Hematopoietic multipotent progenitor cell treated with erythropoietin and hydrocortisone succinate and interleukin-3 and kit ligand, for 8 days (in vitro differentiated cells): ENCODE measurements around the gene SLC9A2.

ENCODE experiments used
- DNase-seq: peaks from one replicate; pipeline ENCODE4 v3.0.0-alpha.2; 2015

The SLC9A2 gene

DNA sequence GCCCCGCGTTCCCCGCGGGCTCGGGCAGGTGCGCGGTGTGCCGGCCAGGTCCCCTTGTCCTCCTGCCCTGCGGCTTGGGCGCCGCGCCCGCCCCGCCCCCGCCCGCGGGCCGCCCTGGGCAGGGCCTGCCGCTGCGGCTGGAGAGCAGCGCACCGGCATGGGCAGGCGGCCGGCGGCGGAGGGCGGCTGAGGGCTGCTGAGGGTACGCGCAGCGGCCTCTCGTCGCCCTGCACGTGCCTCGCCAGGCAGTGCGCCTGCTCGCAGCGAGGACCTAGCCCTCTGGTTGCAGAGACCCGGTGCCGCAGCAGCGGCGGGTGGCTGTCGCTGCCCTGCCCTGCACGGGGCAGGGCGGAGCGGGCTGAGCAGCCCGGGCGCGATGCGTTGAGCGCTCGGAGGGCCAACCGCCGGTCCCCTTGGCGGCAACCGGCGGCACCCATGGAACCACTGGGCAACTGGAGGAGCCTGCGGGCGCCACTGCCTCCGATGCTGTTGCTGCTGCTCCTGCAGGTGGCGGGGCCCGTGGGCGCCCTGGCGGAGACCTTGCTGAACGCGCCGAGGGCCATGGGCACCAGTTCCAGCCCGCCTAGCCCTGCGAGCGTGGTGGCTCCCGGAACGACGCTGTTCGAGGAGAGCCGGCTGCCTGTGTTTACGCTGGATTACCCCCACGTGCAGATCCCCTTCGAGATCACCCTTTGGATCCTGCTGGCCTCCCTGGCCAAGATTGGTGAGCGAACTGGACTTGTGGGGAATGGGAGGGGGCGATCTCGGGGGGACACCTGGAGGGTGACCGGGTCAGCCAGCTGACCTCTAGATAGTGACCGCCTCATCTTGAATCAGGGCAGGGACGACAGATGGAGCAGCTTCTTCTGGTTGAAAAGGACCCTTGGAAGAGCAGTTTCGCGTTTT lies at the start of gene SLC9A2:
Gene SLC9A2, plus strand, starts transcription at position 140 of the 906 bp plus-strand sequence. Its CDS starts 296 bp downstream, at position 436.
- peak; percentile 39 for DNase-seq

- no peak for DNase-seq
Observed at GRCh38 chr2:102575888-102576287, 43.5 kb upstream of the SLC9A2 start.

DNA sequence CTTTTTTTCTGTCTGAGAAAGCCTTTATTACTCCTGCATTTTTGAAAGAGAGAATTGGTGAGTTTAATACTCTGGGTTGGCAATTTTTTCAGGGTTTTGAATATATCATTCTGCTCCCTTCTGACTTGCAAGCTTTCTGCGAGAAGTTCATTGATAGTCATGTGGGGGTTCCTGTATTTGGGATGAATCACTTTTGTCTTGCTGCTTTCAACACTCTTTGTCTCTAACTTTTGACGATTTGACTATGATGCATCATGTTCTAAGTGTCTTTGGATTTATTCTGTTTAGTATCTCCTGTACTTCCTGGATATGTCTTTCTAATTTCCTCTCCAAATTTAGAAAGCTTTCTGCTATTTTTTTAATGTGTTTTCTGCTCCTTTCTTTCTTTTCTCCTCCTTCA lies 41.0 kb upstream of the SLC9A2 start:
- no peak for DNase-seq

GRCh38 chr2:102581911-102582310 lies 37.4 kb upstream of the SLC9A2 start:
- no peak for DNase-seq

DNA sequence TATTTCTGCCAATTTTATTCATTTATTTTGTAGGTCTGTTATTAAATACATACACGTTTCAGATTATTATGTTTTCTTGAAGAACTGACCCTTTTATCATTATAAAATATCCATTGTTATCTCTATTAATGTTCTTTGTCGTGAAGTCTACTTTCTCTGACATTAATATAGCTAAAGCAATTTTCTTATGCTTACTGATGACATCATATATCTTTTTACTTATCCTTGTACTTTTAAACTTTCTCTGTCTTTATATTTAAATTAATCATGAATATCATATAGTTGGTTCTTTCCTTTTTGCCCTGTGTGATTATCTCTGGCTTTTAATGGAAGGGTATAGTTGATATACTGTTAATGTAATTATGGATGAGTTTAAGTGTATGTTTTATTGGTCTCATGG lies 36.5 kb upstream of the SLC9A2 start:
- no peak for DNase-seq

DNA sequence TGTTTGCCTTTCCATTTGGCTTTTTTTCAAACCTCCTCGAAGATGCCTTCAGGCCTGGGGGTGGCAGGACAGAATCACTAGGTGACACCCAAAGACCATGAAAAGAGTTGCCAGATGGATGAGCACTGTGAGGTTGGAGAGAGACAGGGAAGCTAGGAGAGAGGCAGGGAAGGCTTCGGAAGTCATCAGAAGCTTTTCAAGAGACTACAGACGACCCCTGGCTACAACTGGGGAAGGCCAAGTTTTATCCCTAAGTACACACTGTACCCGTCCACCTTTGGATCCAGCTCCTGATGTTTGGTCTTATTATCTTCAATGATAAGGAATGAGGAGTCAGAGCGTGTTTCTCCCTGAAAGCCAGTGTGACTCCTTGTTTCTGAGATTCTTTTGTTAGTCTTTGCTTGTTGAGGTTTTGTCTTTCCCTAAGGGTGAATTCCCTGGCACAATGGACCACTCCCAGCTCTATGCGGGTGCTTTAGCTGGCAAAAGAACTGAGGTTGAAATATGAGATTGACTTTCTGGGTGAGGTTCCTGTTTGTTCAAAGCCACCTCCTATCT lies 33.4 kb upstream of the SLC9A2 start:
- no peak for DNase-seq

- no peak for DNase-seq
Observed at GRCh38 chr2:102588213-102588939, 31.0 kb upstream of the SLC9A2 start.

GRCh38 chr2:102589444-102589843 lies 29.9 kb upstream of the SLC9A2 start:
- no peak for DNase-seq

GRCh38 chr2:102591491-102592045 lies 27.8 kb upstream of the SLC9A2 start:
- DNase-seq: no peak

DNA sequence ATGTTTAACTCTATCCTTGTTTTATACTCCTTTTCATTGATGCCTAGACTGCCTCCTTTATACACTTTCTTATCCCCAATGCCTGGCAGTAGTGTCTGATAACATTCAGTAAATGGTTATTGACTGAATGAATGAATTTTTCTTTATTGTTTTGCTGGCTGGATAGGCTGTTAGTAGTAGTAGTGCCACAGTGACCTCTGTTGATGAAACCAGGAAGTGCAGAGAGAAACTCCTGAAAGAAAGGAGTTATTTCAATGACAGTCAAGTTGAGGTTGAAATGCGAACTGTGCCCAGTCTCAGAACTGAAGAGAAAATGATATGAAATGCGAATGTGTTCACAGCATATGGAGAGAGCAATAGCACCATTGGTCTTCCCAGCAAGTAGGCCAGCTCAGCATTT lies 26.8 kb upstream of the SLC9A2 start:
- peak; percentile 5 for DNase-seq

DNA sequence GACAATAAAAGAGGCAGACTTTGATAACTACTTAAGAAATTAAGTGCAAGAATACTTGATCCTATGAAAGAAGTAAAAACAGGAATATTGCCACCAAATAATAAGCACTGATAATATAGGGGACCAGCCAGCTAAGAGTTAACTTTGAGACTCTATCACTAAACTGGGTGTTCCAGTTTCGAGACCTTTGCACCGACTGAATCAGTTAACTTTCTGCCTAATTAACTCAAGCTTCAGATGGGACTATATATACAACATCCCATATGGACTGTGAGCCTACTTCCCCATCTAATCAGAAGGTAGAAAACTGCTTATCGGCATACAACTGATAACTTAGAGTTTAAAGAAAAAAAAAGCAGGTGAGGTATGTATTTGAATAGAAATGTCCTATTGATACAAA lies 25.8 kb upstream of the SLC9A2 start:
- DNase-seq: no peak

- DNase-seq: no peak
Observed at GRCh38 chr2:102594445-102595016, 24.8 kb upstream of the SLC9A2 start.

DNA sequence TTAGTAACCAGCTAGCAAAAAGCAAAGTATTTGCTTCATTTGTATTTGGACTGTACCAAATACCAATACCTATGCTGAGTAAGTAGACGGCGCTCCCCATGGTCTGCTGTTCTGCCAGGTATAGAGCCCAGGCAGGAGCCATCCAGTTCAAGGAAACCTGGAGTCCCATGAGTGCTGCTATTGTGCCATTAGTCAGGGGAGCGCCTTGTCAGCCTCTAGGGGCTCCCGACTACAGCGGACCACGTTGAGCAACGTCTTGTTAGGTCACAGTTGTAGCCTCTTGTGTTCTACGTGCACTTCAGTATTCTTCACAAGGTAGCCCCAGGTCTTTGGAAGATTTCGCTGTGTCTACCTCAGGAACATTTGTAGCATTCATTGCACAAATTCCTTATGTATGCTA lies 21.6 kb upstream of the SLC9A2 start:
- DNase-seq: no peak

DNA sequence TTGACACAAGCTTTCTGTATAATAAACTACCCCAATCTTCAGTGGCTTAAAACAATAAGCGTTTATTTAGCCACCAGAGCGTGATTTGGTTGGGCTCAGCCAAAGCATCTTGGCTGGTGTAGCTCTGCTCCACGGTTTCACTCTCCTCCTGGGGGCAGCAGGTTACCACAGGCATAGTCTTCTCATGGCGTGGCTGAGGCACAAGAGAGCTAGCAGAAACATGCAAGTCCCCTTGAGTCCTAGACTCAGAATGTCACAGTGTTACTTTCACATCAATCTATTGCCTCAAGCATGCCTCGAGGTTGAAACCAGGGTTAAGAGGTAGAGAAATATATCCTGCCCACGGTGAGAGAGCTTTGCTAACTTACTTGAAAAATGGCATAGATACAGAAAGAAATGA lies 19.9 kb upstream of the SLC9A2 start:
- DNase-seq: no peak

- no peak for DNase-seq
Observed at GRCh38 chr2:102601730-102602129, 17.6 kb upstream of the SLC9A2 start.

DNA sequence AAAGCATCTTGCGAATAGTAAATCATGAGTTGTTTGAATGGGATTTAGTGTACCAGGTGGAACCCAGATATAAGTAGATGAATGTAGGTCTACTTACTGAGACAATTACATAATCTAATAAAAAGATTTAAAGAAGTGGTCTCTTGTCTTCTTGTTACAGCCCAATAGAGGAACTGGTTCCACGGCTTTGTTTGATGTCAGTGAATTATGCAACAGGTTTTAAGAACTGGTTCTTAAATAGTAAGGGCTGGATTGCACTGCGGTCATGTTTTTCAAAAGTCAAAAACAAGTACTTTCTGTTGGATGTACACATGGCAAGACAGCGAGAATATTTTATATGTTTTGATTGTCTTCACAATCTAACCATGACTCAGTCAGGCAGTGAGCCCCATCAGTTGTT lies 15.4 kb upstream of the SLC9A2 start:
- DNase-seq: no peak

DNA sequence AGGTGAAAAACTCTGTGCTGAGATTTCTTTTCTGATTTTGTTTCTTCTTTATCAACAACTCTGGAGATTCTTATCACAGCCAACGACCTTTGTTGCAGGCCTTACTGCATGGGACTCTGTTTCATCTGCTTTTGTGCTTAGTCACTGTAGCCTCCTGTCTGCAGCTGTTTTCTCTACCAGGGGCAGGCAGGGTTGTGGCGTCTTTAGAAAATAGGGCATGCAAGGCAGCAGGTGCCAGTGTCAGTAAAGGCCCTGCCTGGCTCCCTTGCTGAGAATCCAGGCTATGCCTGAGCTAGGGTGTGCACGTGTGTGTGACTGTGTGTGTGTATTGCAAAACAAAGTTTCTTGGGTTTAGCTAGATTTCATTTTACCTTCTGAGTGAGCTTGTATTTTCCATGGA lies 14.6 kb upstream of the SLC9A2 start:
- DNase-seq: no peak

DNA sequence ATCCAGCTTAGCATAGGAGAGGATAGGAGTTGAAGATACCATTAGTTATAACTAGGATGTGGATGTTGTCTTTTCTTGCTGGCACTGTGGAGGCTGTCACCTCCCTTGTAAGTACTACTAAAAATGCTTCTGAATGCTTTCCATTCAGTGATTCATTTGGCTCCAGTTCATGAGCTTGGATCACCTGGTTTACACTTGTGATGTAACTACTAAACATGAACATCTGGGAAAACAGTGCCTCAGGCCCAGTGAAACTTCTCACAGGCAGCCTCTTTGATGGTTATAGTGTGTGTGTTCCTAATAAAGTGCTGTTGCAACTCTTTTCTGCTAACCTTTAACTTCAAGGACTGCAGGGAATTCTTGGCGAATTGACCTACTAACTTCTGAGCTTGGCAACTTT lies 13.0 kb upstream of the SLC9A2 start:
- no peak for DNase-seq

GRCh38 chr2:102615620-102616436 lies 3.5 kb upstream of the SLC9A2 start:
- DNase-seq: peak; percentile 70

GRCh38 chr2:102618452-102619413 lies 620 bp upstream of the SLC9A2 start:
- peak; percentile 17 for DNase-seq

DNA sequence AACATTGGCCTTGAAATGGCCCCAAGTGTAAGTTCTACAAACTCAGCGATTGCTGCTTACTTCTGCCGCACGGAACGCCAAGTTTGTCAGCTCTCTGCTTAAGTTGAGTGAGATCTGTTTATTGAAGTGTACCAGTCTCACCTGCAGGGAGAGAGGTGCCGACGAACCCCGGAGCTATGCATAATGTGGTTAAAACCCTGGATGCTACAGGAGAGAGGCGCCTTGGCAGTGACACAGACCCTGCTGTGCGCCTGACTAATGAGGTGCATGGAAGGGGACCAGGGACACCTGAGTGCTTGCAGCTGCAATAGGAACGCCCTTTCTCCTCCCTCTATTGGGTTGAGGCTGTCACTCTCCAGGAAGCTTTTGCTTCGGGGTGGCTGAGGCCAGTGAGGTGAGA lies 979 bp downstream of the SLC9A2 start:
- DNase-seq: no peak
